GM12892 (cell line): ENCODE results near the gene CNN1.

Experiments
- POLR2A ChIP-seq: IDR thresholded peaks from 2 replicates; pipeline ENCODE4 v1.6.1; 2011; ENCODE audit warnings: low read depth, low read length, control low read depth
- POLR2AphosphoS5 ChIP-seq: IDR thresholded peaks from 2 replicates; pipeline ENCODE4 v1.6.1; 2011; ENCODE audit warnings: low read depth, low read length, control low read depth

DNA sequence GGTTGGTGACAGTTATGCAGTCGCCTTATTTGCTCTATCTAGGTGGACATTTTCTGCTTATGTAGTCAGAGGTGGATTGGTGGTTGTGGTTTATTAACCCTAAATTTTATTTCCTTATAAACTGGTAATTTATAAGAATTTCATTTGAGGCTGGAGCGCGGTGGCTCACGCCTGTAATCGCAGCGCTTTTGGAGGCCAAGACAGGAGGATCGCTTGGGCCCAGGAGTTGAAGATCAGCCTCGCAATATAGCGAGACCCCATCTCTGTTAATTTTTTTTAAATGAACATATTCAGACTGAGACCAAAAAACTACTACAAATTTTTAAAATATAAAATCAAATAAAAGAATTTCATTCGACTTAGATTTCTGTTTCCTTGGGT, 59.4 kb downstream of the CNN1 start:
- TF ChIP-seq POLR2A (no peak), POLR2AphosphoS5 (no peak)
